Neural progenitor cell (in vitro differentiated cells): ENCODE results near the gene ZMYND12.

Experiments used
- CTCF ChIP-seq: fragments of 200-600 bp; sonication (generic); IDR thresholded peaks from 2 replicates; pipeline ENCODE4 v1.5.1; 2017; ENCODE audit warnings: antibody characterized with exemption, mild to moderate bottlenecking
- EZH2 ChIP-seq: fragments of 200-600 bp; sonication (generic); IDR thresholded peaks from 2 replicates; pipeline ENCODE4 v1.6.1; 2017; ENCODE audit warnings: antibody characterized with exemption, mild to moderate bottlenecking, moderate library complexity
- EZH2phosphoT487 ChIP-seq: fragments of 200-600 bp; sonication (generic); IDR thresholded peaks from 2 replicates; pipeline ENCODE4 v1.6.1; 2017; ENCODE audit warnings: antibody characterized with exemption

- TF ChIP-seq CTCF (no peak), EZH2 (no peak), EZH2phosphoT487 (no peak)
Observed at GRCh38 chr1:42419126-42419821, 36.5 kb downstream of the ZMYND12 start.
